Measurements from ENCODE around the gene PRKCE.

The PRKCE gene

DNA sequence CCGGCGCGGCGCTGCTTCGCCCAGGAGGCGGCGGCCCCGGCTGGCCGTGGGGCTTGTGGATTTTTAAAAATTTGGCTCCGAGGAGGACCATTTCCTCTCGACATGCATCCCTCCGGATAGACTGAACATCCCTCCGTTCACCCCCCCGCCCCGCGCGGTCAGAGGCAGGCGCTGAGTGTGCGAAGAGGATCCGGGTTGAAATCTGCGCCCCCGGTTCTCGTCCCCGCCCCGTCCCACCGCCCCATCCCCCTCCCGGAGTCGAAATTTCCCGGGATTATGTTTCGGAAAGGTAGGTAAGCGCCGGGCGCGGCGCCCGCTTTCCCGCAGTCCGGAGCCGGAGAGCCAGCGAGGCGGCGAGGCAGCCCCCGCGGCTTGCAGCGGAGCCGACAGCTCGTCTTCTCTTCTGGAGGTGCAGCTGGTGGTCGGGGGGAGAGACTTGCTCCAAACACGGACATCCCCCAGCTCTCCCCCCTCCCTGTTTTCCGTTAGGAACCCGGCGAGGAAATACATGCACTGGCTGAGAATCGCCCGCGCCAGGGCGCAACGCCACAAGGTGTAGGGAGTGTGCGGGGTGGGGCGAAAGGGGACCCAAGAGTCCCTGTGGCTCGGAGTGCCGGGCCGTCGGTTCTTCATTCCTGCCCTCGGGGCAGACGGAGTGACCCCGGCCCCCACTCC lies at the start of gene PRKCE:
PRKCE (plus strand) TSS at position 261 of the 675 bp plus-strand sequence.
- TF ChIP-seq, protein P1, sequence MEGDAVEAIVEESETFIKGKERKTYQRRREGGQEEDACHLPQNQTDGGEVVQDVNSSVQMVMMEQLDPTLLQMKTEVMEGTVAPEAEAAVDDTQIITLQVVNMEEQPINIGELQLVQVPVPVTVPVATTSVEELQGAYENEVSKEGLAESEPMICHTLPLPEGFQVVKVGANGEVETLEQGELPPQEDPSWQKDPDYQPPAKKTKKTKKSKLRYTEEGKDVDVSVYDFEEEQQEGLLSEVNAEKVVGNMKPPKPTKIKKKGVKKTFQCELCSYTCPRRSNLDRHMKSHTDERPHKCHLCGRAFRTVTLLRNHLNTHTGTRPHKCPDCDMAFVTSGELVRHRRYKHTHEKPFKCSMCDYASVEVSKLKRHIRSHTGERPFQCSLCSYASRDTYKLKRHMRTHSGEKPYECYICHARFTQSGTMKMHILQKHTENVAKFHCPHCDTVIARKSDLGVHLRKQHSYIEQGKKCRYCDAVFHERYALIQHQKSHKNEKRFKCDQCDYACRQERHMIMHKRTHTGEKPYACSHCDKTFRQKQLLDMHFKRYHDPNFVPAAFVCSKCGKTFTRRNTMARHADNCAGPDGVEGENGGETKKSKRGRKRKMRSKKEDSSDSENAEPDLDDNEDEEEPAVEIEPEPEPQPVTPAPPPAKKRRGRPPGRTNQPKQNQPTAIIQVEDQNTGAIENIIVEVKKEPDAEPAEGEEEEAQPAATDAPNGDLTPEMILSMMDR (IDR thresholded peaks at IDR 0.05; ENCODE audit: low read depth, low read length) = no peak
- peak within 1 kb of the TSS; percentile 80 to 91 for H3K4me3 ChIP-seq (replicated peaks in 1 of 2; ENCODE audit: low read depth in 2 of 2, low read length in 2 of 2)
- peak; percentile 24 to 27 for DNase-seq (ENCODE audit: low read depth in 2 of 2)

DNA sequence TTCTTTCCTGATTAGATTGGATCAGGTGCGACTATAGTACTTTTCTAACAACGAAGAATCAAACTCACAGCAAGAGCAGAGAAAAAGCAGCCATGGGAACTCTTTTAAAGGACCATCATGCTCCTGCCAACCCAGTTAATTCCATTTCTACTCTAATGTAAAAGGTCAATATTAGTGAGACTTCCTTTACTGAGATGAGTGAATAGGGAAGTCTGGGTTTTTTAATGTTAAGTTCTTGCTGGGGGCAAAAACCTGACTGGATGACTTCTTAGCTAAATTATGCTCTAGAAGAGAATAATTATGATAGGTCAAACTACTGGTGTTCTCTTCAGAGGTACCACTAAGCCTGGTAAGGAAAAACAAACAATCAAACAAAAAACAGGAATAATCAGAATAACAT lies 48.9 kb upstream of the PRKCE start:
- TF ChIP-seq, protein P1 (IDR thresholded peaks at IDR 0.05; ENCODE audit: low read depth, low read length) = no peak
- DNase-seq (ENCODE audit: low read depth in 2 of 2) = no peak
- no peak overlapping the region for H3K4me3 ChIP-seq (replicated peaks in 1 of 2; ENCODE audit: low read depth in 2 of 2, low read length in 2 of 2)

DNA sequence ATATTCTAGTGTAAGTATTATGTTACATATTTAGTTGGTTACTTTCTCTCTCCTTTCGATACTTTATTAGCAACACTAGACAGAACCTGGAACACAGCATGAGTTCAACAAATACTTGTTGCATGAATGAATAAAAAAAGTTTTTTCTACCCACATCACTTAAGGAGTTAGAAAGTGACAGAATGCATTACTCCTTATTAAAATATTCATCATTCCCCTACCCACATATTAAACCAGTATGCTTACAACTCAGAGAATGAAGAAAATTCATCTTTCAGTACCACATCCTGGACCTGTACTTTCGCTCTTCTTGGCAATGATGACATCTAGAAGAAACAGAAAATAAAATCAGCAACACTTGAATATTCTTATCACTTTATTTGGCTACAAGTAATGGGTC lies 46.4 kb upstream of the PRKCE start:
- DNase-seq (ENCODE audit: low read depth in 2 of 2) = no peak
- TF ChIP-seq, protein P1 (IDR thresholded peaks at IDR 0.05; ENCODE audit: low read depth, low read length) = no peak
- no peak overlapping the region for H3K4me3 ChIP-seq (replicated peaks in 1 of 2; ENCODE audit: low read depth in 2 of 2, low read length in 2 of 2)

DNA sequence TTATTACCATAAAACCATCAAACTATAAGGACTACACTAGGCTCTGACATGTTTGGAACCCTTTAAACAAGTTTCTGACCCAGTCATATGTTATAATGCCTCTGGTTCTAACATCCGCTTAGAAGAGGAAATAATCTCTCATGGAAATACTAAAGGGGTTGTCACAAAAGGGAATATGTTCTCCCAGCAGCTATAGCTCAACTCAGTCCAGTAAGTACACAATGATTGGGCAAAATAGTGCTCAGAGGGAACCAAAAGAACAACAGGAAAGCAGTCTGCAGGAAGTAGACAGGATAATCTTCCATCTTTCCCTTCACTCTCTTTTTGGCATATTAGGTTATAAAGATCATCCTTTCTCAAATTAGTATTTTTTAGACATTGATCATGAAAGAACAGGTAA lies 44.7 kb upstream of the PRKCE start:
- TF ChIP-seq, protein P1 (IDR thresholded peaks at IDR 0.05; ENCODE audit: low read depth, low read length) = no peak
- H3K4me3 ChIP-seq (replicated peaks in 1 of 2; ENCODE audit: low read depth in 2 of 2, low read length in 2 of 2) = no peak overlapping the region
- no peak for DNase-seq (ENCODE audit: low read depth in 2 of 2)

DNA sequence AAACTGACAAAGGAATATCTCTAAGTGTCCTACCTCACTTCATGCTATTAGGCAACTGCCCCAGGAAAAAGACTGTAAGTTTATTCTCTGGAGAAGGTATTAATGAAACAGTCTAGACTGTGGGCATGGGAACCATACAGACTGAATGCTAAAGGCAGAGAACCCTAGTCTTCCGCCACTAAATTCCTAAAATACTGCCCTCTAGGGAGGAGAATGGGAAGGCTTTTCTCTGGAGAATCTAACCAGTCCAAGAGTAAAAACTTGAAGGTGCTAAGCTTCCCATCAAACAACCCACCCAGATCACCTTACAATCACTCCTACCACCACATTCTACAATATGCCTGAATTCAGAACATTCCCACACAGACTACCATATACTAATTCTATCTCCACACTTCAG lies 43.8 kb upstream of the PRKCE start:
- TF ChIP-seq, protein P1 (IDR thresholded peaks at IDR 0.05; ENCODE audit: low read depth, low read length) = peak; percentile 49
- H3K4me3 ChIP-seq (replicated peaks in 1 of 2; ENCODE audit: low read depth in 2 of 2, low read length in 2 of 2) = no peak overlapping the region
- peak; percentile 35 to 45 for DNase-seq (ENCODE audit: low read depth in 2 of 2)

DNA sequence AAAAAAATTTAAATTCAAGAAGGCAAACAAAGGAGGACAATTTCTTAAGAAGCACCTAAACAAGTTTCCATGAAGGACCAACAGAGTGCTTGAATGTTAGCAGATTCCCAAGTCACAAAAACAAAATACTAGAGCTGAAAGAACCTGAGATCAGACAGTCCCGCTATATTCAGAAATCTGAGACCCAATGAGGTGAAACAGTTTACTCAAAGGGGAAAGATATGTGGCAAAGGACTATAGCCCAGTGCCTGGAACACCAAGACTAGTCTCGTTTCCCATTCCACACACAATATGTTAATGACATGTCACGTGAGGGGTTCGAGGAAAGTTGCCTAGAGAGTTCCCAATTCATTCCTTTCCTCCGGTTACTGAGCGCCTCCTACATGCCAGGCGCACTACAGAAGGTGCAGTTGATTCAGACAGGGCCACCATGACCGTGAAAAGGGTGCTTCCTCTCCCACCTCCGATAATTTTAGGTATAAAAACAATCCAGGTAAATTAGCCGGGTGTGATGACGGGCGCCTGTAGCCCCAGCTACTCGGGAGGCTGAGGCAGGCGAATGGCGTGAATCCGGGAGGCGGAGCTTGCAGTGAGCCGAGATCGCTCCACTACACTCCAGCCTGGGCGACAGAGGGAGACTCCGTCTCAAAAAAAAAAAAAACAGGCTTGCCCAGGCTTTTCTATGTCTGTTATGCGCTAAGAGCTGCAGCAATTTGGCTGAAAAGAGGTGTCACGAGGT lies 41.0 kb upstream of the PRKCE start:
- peak; percentile 74 to 78 for DNase-seq (ENCODE audit: low read depth in 2 of 2)
- peak overlapping the region; percentile 71 to 73 for H3K4me3 ChIP-seq (replicated peaks in 1 of 2; ENCODE audit: low read depth in 2 of 2, low read length in 2 of 2)
- TF ChIP-seq, protein P1 (IDR thresholded peaks at IDR 0.05; ENCODE audit: low read depth, low read length) = peak; percentile 40
